Middle frontal gyrus (tissue), 1 donor: ENCODE results near the gene FZR1.
"Not testable (repeated sequence)": the region's sequence is repeated elsewhere in the genome, so short reads cannot be mapped to it uniquely, and the experiment has no call there.

Source experiments
- DNase-seq: peaks from one replicate; pipeline ENCODE4 v3.0.0-alpha.2; 2015; ENCODE audit warnings: low spot score; ENCODE audit errors: extremely low spot score

Gene FZR1

DNA sequence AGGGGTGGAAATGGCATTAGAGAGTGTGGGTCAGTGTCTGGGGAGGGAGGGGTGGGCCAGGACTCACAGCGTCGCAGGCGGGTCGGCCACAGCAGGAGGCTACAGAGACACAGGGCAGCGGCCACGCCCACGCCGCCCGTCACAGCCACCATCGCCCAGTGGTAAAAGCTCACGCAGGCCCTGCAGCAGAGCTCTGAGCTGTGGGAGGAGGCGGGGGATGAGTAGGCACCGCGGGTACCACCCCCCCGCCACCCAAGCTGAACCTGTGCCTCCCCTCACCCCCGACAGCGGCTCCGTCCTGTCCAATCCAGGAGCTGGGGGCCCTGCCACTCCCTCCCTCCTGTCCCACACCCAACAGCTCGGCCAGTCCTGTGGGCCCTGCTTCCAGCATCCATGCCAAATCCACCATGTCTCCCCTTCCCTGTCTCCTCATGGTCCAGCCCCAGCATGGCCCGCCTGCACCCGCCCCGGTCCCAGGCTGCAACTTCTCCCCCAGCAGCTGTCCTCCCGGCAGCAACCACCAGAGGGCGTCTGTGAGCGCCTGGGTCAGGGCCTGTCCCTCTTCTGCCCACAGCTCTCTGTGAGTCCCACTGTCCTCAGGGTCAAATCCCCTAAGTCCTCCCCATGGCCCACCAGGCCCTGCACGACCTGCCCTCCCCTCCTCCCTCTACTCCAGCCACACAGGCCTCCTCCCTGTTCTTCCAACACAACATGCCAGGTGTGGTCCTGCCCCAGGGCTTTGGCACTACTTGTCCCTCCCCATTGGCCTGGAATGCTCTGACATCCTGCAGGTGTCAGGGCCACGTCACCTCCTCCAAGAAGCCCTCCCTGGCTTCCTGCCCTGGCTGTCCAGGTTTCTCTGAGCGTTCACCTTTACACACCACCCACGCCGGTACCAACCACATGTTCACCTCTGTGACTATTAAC, 38.9 kb downstream of the FZR1 start:
- peak; percentile 47 for DNase-seq

DNA sequence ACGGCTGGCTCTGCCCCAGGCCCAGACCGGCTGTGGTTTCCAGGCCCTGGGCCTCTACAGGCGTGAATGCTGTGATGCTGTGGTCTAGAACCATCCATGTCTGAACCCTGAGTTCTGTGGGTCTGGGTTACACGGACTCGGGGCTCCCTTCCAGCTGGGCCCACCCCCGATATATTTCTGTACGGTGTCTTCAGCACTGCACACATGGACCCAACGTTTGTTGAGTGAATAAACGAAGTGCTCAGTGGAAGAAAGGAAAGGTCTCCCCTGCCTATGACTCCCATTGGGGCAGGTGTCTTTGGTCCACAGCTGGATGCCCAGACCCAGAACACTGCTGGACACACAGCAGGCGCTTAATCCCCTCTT, 39.5 kb downstream of the FZR1 start:
- no peak for DNase-seq

DNA sequence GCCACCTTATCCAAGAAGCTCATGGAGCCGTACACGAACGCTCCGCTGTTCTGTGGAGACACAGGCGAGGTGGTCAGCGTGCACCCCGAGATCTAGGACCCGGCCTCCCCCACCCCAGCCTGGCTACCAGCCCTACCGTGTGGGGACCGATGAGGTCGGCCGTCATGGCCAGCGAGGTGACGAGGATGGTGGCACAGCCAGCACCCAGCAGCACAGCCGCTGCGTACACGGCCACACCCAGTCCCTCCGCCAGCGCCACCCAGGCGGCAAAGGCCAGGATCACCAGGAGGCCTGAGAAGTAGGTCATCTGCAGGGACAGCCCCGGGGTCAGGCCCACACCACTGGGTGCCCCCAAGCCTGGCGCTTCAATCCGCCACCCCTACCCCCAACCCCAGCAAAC, 40.0 kb downstream of the FZR1 start:
- DNase-seq = no peak

DNA sequence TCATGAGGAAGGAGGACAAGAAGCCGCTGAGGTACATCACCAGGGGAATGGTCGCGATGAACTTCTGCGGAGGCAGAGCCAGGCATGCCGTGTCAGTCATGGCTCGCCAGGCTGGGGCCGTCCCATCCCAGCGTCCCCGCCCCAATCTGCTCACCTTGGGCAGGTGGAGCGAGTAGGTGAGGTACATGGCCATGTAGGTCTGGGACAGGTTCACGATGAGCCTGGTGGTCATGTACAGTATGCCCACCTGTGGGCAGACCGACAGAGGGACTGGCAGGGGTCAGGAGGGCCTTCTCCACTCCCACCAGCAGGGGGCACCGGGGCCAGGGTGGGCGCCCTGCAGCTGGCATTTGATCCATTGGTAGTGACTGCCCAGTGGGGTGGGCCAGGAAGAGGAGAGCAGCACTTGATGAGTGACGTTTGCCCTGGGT, 41.2 kb downstream of the FZR1 start:
- no peak for DNase-seq

DNA sequence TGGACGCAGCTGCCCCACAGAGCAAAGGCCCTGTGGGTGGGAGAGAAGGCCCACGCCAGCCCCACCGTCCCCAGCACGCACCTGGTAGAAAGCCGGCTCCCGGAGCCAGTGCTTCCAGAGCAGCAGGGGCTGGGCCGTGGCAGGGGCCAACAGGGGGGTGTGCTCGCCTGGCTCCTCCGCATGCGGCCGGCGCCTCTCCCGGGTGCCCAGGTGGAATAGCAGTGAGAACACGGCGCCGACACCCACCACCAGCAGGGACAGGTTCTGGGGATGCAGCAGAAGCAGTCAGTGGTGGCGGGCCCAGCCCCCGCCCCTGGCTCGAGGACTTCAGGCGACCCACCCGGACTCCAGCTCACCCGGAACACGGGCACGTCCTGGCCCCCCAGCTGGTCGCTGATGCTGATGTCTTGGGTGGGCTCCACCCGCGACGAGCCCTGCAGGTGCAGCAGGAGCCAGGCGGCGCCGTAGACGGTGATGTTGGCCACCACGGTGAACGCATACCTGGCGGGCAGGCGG, 41.7 kb downstream of the FZR1 start:
- DNase-seq = no peak

DNA sequence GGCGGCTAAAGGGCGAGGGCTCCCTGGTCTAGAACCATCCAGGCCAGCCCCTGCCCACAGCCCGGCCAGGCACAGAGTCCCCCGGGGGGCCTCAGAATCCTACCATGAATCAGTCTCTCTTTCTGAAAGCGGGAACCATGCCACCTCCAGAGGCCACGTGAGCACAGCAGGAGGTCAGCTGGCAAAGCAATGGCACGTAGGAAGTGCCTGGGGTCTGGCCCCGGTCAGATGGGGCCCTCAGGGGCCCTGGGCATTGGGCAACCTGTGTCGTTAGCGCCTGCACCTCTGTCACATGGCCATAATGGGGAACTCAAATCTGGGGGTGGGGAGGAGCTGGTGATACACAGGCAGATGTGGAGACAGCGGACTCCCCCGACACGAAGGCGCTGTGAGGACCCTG, 42.5 kb downstream of the FZR1 start:
- DNase-seq = no peak

DNA sequence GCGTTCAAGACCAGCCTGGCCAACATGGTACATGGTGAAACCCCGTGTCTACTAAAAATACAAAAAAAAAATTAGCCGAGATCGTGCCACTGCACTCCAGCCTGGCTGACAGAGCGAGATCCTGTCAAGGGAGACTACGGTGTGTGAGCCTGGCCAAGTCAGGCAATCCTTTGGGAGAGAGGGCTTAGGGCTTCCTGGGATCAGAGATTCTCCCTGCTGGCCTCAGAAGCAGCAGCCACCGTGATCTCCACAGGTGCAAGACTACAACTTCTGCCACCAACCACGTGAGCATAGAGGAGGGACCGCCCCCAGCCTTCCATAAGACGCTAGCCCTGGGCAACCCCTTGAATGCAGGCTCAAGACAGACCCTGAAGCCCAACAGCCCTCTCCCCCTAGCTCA, 43.7 kb downstream of the FZR1 start:
- no peak for DNase-seq

DNA sequence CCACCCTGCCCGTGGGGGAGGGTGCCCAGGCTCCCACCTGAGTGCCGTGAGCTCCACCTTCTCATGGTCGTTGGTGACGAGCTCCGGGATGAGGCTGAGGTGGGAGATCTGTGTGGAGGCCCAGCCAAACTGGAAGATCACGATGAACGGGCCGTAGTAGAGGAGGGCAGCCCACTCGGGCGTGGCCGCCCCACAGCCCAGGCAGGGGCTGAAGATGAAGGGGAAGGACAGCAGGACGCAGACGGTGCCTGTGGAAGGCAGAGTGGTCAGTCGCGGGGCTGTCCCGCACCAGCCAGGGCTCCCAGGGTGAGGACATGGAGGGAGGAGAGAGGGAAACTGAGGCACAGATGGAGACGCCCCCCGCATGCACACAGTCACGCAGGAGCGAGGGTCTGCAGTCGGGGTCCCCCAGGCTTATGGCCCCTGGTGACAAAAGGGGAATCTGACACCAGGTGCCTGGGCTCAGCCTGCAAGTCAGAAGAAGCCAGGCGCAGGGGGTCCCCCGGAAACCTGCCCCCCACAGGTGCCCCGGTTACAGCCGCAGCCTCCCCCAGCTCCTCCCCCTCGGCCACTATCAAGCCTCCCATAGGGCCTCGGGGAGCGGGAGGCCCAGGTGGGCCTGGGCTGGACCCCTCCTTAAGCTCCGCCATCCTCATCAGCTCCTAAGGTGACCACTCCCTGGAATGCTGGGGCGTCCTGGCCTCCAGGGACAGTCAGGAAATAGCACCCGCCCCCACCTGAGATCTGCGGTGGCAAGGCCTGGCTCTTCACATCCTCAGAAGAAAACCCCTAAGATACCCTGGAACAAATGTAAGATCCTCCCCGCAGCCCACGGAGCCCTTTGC, 45.1 kb downstream of the FZR1 start:
- DNase-seq = no peak

DNA sequence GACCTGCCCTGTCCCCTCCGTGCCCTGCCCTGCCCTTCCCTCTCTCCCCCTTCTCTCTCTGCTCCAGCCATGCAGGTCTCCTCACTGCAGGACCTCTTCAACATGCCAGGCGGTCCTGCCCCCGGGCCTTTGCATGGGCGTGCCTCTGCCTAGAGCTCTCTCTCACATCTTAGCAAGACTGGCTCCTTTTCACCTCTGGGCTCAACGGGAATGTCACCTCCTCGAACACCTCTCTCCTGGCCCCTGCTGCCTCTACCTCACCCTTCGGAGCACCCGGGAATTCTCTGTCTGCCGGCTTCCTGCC, 45.6 kb downstream of the FZR1 start:
- no peak for DNase-seq

DNA sequence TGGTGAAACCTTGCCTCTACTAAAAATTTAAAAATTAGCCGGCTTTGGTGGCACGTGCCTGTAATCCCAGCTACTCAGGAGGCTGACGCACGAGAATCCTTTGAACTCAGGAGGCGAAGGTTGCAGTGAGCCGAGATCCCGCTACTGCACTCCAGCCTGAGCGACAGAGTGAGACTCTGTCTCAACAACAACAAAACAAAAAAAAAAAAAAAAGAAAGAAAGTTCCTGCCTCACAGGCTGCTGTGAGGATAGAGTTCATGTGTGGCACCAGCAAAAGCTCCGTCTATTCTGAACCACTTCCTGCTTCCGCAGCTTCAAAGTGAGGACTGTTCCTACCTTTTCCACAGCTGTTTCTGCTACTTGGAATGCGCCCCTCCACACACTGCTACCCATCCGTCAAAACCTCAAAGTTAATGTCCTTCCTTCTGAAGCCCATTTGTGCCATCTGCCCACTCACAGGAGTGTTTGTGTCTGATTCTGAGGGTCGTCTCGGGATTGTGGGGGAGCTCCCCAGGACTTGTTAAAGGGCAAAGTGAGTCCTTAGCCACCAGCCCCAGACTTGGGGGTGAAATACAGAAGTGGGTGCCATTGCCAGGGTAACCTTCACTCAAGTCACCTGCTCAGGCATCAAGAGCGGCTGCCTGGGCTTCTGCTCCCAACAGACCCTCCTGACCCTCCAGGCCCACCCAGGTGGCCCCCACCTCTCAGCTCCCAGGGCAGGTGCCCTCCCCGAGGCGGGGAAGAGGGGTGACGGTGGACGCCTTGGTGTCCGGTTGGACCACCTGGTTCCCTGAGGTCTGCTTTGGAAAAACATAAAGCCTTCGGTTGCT, 48.4 kb downstream of the FZR1 start:
- no peak for DNase-seq

DNA sequence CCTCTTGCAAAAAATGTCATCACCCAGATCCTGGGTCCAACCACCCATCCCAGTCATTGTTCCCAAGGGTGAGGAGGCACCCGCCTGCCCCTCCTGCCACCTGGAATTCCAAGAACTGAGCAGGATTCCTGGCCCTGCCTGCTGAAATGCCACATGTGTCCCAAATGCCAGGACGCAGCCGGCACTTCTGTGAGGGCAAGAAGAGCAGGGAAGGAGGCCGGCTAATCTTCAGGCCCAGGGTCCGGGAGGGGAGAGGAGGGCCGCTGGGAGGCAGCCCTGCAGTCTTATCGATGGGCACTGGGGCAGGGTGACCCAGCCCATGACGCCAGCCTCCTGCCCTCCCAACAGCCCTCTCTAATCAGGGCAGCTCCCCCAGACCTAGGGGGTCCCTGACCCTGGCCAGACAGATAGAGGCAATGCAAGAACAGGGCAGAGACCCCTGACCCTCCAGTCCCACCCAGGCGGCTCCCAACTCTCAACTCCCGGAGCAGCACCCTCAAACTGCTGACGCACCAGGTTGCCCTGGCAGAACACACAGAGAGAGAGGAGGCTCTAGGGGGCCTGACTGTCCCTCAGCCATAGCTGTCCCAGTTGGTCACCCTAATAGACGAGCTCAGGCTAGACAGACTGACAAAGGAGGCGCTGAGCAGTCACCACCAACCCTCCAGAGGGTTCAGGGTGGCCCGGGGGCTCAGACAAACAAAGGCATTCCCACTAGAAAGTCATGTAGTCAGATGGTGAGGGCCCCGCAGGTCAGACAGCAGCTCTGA, 49.7 kb downstream of the FZR1 start:
- DNase-seq = no peak

DNA sequence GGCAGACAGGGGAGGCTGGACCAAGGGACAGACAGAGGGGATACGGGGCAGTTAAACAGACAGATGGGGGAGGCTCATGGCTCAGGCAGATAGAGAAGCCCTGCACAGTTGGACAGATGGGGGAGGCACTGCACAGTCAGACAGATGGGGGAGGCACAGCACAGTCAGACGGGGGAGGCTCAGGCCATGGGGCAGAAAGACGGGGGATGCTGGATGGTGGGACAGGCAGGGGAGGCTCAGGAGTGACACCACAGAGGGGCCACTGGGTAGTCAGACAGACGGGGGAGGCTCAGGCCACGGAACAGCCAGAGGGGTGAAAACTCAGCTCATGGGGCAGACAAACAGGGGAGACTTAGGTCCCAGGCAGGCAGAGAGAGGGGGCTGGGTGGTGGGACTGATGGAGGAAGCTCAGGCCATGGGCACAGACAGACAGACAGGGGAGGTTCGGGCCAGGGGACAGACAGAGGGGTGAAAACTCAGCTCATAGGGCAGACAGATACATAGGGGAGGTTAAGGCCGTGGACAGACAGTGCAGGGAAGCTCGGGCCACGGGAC, 50.4 kb downstream of the FZR1 start:
- DNase-seq = no peak

DNA sequence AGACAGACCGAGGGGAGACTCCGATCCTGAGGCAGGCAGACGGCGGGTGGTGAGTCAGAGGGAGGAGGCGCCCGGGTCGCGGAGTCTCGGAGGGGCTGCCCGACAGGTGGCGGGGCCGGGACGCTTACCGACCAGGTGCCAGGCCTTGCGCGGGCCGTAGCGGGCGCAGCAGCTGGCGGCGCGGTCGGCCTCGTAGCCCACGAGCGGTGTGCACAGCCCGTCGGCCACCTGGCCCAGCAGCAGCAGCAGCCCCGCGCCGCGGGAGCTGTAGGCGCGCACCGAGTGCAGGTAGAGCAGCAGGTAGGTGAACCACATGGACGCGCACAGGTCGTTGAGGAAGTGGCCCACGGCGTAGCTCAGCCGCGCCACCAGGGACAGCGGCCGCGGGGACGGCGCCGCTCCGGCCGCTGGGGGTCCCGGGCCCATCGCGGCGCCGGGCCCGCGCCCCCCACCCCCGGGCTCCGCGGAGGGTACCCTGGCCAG, 50.9 kb downstream of the FZR1 start:
- no peak for DNase-seq

DNA sequence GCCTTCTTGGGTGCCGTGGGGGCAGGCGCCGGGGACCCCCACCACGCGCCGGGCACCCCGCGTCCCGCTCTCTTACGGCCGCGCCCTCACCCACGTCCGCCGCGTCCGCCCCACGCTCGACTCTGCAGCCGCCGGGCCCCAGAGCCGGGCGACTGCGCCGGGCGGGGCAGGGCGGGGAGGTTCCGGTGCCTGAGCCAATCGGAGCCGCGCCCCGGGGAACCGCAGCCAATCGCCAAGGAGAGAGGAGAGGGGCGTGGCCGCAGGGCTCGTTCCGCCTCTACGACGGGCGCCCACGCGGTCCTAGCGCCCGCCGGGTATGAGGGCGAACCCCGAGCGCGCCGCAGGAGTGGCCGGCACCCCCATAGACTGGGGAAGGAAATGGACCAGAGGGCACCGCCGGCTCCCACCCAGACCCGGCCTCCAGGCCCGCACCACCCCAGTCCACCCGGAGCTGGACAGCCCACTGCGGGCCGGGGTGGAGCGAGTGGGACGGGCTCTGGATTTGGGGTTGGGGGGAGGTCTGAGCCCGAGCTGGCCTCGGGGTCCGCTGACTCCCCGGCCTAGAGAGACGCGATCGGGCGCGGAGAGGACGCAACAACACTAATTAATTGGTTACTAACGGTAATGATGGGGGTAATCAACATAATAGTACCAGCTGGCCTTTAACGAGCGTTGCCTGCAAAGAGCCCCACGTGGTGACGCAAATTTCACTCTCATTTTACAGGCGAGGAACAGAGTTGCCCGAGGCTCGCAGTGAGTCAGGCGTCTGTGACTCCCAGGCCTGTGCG, 51.5 kb downstream of the FZR1 start, which contains the start of gene MFSD12:
Gene MFSD12 (minus strand): TSS at position 126 of the 788 bp plus-strand sequence. CDS start 183 bp downstream, outside the sequence.
- DNase-seq = peak; percentile 91

DNA sequence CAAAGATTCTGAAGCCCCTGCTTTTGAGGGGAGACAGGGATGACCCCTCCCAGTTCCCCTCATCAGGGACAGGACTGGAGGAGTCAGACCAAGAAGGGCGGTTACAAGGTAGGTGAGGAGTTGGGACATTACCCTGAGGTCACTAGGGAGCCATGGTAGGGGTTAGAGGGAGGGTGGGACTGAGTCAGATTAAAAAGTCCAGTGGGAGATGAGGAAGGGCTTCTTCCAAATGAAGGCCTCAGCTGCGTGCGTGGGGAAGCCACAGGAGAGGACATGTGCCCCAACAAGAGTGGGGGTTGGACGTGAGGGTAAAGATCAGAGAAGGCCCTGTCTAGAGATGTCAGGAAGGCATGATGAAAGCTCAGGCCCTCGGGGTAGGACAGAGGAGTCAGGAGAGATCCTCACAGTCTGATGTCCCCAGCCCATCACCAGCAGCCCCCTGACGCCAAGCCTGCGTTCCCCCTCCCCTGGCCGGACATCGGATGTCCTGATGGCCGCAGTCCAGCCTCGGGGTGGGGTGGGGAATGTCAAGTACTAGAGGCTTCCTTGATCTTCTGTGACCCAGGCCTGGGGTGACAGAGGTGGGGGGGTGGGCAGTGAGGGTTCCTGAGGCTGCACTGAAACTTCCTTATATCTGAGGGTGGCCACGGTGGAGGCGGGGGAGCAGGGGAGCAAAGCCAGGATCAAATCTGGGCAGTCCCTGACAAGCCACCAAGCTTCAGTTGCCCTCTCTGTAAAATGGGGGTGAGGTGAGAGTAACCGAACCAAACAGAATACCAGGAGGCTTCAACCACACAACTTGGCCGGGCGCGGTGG, 57.8 kb downstream of the FZR1 start:
- DNase-seq = no peak

DNA sequence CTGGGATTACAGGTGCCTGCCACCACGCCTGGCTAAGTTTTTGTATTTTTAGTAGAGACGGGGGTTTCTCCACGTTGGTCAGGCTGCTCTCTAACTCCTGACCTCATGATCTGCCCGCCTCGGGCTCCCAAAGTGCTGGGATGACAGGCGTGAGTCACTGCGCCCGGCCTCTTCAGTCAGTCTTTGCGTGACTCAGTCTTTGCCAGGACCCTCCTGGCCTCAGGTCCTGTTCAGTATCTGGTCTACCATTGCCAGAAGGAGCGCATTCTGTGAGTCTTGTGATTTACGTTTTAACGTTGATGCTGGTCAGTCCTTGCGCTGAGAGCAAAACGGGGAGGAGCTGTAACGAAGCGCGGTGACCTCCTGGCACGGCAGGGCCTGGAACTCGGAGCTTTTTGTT, 59.0 kb downstream of the FZR1 start:
- DNase-seq = no peak

DNA sequence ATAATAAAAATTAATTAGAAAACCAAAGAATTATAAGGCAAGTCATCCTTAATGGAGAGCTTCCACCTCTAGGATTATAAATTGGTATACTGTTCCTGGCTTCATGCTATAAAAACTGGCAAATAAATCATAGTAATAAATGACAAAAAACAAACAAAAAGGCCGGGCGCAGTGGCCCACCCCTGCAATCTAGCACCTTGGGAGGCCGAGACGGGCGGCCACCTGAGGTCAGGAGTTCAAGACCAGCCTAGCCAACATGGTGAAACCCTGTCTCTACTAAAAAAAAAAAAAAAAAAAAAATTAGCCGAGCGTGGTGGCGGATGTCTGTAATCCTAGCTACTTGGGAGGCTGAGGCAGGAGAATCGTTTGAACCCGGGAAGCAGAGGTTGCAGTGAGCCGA, 63.9 kb downstream of the FZR1 start:
- not testable (repeated sequence) for DNase-seq

DNA sequence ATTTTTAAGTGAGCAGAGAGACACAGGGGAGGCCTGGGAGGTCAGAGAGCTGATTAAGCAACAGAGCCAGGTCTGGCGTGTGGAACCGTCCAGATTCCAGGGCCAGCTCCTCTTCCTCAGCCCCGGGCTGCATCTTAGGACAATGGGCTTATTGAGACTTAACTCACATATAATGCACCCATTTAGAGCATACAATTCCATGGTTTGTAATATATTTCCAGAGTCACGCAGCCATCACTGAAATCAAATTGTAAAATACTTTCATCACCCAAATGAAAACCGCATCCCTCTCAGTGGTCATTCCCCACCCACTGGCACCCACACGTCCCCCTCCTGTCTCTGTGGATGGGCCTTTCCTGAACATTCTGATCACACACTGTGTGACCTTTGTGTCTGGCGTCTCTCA, 64.5 kb downstream of the FZR1 start:
- DNase-seq = peak; percentile 5
